SW480 (cell line): ENCODE data around the gene LRIG2.
"Not testable (repeated sequence)": the region's sequence is repeated elsewhere in the genome, so short reads cannot be mapped to it uniquely, and the experiment has no call there.

Source experiments
- DNase-seq: peaks from one replicate; pipeline ENCODE4 v3.0.0-alpha.2; 2016; ENCODE audit warnings: low spot score

LRIG2 gene

DNA sequence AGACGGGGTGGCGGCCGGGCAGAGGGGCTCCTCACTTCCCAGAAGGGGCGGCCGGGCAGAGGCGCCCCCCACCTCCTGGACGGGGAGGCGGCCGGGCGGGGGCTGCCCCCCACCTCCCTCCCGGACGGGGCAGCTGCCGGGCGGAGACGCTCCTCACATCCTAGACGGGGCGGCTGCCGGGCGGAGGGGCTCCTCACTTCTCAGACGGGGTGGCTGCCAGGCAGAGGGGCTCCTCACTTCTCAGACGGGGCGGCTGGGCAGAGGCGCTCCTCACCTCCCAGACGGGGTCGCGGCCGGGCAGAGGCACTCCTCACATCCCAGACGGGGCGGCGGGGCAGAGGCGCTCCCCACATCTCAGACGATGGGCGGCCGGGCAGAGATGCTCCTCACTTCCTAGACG, 9.5 kb upstream of the LRIG2 start:
- not testable (repeated sequence) for DNase-seq

DNA sequence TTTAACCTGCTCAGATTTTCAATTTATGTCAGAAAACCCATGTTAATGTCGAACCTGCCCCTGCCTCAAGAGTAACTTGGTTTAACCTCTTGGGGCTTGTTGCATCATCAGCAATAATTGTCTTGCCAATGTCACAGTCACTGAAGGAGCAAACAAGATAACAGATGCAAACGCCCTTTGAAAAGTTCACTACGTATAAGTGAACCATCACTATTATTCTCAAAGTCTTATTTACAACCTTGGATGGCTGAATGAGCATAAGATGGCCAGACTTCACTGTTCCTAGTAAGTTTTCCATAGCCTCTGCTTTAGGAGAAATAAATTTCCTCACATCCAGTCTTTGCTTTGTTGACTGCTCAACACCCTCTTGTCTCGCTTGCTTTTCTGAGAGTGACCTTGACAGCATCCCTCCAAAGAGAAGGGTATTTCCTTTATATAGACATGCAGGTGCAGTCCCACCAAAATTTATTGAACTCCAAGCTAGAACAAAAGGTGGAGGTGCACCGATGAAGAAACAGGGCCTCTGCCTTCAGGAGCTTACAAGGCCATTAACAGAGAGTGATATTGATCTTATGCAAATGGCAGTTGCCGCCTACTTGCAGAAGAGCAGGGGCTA, 749 bp upstream of the LRIG2 start:
- DNase-seq: no peak

DNA sequence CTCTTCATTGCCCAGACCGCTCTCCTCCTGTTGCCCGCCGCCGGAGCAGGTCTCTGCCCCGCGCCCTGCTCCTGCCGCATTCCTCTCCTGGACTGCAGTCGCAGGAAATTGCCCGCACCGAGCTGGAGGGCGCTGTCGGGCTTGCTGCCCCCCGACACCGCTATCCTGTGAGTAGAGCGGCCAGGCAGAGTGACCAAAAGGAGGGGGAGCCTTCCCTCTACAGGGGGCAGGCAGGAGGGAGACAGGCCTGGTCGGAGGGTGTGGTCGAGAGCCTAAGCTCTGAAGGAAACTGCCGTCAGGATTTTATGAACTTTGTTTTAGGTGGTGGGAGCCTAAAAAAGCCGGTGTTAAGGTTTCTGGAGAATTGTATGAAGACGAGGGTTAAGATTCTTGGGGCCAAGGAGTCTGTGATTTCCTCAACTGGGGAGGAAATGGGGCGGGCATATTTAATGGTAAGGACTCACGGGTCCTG, 517 bp downstream of the LRIG2 start:
- no peak for DNase-seq

DNA sequence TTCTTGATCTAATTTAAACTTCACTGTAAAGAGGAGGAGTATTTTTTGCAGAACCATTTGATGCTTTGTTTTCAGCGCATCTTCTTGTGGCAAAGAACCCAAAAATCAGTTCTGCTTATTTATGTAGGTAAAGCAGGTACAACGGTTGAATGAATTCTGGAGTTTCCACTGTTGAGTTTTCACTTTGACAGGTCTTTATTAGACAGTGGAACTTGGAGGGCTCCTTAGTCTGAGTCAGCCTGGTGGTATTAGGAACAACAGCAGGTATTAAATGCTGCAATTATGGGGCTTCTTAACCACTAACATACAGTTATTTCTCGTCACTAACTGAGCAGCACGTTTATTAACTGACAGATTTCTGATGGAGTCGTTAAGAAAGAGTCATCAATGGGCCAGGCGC, 1.2 kb downstream of the LRIG2 start:
- DNase-seq: no peak

DNA sequence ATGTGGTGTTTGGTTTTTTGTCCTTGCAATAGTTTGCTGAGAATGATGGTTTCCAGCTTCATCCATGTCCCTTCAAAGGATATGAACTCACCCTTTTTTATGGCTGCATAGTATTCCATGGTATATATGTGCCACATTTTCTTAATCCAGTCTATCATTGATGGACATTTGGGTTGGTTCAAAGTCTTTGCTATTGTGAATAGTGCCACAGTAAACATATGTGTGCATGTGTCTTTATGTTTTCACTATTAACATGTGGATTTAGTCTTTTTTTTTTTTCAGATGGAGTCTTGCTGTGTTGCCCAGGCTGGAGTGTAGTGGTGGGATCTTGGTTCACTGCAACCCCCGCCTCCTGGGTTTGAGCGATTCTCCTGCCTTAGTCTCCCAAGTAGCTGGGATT, 5.0 kb downstream of the LRIG2 start:
- DNase-seq: not testable (repeated sequence)

DNA sequence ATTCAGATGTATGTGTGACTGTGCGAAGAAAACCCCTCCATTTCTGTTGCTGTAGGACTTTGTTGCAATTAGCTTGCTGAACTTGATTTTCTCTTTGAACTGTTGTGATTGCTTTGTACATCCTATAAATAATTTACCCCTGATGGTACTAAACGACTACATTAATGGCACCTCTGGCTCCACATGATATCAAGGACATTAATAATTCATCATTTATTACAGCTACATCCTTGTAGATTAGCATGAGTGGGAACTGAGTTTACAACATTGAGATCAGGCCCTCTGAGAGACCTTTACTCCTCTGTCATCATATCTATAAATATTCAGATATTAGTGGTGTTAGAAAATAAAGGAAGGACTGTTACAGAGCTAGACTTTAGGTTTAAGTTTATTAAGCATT, 13.5 kb downstream of the LRIG2 start:
- DNase-seq: no peak

DNA sequence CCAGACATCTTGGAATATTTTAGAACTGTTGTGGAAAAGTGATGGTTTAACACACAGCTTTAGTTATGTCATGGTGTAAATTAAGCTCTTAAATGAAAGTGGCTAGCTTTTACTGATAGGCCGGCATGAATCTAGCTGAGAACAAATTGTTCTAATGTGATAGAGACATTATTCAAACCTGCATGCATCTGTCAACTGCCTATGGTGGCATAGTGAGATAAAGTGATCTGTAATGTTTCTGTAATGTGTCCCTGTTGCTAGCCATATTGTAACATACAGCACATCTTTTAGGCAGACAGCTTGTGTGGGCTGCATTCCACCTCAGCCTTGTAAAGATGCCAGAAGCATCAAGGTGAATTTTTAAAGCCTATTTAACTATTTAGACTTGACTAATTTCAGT, 16.0 kb downstream of the LRIG2 start:
- no peak for DNase-seq

DNA sequence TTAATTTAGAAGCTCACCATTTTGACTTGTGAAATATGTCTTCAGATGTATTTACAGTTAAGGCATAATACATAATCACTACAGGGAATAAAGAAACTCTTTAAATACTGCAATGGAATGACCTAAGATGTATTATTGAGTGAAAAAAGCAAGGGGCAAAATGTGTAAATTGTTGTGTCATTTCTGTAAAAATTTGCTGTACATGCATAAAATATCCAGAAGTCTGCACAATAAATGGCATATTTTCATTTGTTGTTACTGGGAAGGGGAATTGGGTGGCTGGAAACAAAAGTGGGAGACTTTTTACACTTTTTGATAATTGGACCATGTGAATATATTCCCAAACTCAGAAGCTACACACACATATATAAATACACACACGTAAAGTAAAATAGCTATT, 17.1 kb downstream of the LRIG2 start:
- DNase-seq: no peak

DNA sequence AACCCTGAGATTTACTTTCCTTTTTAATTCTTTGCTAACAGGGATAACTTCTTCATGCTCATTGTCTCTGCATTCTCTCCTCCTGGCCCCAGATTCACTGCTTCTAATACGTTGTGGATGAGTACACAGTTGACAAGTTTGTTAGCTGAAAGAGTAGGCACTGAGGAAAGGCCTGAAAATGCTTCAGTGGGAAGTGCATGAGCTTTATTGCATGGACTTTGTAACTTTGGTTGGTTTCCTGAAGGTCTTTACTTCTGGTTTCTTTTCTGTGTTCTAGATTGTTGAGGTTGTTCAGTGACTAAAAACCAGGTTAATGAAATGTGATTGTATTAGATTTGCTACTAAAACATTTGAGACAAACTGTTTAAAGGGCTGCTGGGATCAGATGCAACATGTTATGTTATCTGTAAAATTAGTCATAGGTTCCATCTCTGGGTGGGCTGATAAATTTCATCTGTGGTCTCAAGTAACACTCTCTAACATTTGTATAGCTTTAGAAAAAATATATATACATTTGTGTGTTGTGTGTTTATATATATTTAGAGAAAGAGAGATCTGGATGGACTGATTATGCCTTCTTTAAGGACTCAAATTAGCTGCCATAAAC, 19.1 kb downstream of the LRIG2 start:
- DNase-seq: no peak

DNA sequence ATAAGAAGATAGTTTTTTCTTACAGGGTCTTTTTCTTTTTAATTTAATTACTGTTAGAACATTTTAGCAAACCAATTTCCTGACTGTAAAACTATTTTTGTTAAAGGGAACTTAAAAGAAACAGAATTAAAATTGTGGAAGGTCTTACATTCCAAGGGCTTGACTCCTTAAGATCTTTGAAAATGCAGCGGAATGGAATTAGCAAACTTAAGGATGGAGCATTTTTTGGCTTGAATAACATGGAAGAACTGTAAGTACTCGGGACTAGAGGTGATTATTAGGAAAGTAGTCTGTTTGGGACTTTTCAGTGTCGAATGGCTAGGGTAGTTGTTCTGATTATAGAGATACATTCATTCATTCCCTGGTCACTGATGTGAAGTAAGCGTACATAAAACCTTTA, 21.5 kb downstream of the LRIG2 start:
- DNase-seq: no peak

DNA sequence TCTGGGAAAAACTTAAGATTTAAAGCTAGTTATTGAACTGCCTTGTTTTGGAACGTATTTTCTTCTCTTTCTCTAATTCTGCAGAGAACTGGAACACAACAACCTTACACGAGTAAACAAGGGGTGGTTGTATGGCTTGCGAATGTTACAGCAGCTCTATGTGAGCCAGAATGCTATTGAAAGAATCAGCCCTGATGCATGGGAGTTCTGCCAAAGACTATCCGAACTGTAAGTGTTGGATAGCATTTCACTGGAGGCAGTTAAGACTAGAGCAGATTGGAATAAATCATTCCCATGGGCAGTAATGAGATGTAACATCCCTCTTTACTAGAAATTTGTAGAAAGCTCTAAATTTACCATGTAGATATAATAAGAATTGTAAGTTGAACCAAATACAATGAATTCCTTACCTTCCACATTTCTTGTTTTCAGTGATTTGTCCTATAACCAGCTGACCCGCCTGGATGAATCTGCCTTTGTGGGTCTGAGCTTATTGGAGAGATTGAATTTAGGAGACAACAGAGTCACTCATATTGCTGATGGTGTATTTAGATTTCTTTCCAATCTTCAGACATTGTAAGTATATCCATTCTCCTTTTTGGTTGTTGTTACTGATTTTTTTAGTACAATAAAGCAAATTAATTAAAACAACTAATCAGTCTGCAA, 22.9 kb downstream of the LRIG2 start:
- no peak for DNase-seq

DNA sequence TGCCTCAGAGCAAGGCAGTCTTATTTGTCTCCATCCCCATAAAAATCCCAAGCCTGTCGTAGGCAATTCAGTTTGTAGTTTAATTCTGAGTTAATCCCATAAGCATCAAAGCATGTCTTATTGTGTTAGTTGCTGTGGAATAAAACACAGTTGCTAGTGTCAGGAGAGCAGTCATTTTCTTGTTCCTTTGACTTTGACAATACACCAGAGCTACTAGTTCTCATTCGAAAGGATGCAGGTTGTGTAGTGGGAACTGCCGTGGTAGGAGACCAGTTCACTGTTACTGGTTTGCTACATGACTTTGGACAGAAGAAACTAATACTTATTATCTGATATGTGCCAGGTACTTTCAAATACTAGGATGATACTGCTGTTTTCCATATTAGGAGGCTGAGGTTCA, 23.5 kb downstream of the LRIG2 start:
- DNase-seq: no peak

DNA sequence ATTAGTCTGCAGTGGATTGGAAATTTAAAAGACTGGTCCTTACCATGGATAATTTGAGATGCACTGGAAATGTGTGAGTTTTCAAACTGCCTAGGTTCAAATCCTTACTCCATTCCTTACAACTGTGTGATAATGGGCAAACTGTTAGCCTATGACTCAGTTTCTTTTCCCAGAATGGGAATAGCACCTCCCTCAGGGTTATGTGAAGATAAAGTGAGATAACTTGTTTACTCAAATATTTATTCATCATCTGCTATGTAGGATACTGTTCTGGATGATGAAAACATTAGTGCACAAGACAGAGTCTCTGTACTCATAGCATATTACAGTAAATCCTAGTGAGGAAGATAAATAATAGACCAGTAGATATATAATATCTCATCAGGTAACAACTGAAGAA, 28.6 kb downstream of the LRIG2 start:
- no peak for DNase-seq

DNA sequence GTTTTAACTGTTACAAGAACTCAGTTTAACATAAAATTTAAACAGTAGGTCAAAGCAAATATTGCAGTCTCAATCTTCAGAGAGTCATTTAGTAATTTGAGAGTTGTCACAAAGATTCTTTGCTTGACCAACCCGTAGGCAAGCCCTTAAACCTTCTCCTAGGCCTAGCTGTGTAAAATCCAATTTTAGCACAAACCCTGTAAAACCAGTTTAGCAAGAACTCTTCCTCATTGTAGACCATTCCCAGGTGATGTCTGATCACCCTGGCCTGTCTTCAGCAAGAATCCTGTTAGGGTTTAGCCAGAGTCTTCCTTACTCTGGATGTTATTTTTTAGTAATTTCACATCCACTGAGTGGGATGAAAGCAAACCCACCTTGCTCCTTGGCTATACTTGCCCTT, 30.1 kb downstream of the LRIG2 start:
- DNase-seq: no peak

DNA sequence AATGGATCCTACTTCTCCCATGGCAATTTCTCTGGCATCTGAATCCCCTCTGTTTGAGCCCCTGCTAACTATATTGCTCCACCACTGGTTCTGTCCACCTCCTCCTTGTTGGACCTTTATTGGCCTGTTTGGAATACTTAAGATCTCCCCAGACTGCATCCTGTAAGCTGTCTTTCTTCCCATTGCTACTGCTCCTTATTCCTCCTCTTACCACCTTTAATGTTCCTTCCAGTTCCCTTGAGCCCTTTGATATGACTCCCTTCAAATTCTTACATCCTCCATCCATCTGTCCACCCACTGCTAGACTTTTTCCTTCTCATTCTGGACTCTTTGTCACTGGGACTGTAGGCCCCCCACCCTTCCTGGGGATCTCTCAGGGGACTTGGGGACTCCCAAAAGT, 31.0 kb downstream of the LRIG2 start:
- DNase-seq: no peak

DNA sequence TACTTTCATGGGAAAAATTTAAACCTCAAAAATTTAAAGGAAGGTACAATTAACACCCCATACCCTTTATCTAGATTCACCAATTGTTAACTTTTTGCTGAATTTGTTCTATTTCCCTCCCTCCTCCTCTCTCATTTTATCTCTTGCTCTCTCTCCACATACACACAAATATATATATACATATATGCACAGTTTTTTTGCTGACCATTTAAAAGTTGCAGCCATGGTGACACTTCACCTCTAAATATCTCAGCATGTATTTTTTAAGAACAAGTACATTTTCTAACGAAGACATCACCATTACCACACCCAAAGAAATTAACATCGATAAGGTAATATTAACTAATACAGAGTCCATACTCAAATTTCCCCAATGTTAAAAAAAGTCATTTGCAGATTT, 33.9 kb downstream of the LRIG2 start:
- DNase-seq: no peak

DNA sequence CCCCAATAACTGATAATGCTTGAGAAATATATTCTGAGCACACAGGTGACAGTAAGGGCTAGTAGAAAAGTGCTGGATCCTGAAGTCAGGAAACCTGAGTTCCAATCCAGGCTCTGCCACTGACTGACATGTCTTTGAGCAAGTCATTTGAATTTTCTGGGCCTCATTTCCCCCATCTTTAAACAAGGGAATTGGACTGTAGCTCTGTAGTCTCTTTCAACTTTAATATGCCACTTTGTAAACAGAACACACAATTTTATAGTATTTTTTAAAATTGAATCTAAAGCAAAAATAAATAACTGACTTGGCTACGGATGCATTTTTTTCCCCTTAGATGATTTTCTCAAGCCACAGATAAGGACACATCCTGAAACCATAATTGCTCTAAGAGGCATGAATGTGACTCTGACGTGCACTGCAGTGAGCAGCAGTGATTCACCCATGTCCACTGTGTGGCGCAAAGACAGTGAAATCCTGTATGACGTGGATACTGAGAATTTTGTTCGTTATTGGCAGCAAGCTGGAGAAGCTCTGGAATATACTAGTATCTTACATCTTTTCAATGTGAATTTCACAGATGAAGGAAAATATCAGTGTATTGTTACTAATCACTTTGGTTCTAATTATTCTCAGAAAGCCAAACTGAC, 37.0 kb downstream of the LRIG2 start:
- no peak for DNase-seq

DNA sequence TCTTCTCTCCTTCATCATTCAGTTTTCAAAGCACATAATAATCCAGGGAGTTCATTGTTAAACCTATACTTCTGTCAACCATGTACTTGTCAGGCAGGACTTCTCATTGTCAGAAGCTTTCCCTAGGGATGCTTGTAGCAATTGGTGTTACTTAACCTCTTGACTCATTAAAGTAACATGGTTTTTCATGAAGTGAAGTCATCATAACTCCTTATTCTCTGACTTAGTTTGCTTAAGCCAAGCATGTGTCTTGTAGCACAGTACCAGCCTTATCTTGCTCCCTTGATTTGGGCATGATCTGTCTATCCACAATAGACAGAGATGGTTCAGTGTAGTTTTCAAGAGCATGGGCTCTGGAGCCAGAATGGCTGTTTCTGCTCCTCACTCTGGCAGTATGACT, 45.3 kb downstream of the LRIG2 start:
- DNase-seq: no peak

DNA sequence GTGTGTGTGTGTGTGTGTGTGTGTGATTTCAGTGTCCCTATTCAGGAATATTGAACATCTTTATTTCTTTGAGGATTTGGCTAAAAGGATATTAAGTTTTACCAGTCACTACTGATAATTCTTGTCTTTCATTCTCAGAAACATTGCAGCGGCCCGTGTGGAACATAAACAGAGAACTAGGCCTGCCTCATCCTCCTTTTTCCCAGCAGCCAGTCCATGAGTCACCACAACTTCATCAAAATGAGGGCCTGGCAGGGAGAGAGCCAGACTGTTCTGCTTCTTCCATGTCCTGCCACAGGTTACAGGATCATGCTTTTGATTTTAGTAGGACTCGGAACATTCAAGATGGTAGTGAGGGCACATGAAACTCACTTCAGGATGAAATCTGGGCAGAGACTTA, 50.7 kb downstream of the LRIG2 start:
- no peak for DNase-seq

DNA sequence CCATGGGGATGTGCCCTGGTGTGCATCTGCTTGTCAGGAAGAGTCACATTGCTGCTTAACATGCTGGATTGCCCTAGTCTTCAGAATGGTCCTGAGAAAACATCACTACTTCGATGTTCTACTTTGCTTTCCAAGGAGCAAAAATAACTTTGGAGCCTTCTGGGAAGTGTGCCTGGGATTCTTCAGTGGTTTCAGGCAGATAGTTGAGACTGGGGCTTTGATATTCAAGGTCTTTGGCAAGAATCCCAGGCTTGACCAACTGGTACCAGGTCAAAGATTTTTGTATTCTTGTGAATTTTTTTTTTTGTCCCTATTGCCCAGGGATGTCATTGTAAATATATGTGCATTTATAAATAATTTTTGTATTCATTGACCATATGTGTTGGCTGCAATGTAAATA, 51.4 kb downstream of the LRIG2 start:
- DNase-seq: no peak

DNA sequence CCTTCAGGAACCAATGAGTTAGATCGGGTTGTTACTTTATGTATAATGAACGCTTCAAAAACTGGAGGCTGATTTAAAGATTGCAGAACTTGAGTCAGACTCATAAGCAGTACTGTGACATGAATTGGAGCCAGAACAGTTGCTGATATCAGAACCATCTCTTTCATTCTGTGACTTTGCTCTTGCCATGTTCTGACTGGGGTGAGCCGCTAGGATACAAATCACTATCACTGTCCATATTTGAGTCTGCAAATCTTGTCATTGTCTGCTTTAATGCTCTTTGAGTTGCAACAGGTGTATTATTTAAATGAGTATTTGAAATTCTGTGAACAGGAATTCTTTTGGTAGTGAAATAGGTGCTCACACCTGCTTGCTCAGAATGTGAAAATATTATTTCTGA, 52.5 kb downstream of the LRIG2 start:
- no peak for DNase-seq

DNA sequence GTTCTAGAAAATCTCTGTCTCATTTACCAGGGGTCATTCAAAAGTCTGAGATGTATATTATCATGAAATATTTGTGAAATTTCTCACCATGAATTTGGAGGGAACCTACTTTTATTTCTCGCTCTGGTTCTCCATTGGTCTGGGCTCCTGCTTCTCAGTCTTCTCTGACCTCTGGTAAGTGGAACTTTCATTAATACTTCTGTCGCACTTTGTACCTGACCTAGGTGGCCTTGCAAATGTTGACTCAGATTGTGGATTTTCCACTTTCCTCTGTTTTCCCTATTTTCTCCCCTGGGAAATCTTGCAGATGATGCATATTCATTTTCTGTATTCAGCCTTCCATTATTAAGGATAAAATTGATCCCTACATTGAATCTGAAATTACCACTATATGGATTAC, 53.2 kb downstream of the LRIG2 start:
- no peak for DNase-seq

DNA sequence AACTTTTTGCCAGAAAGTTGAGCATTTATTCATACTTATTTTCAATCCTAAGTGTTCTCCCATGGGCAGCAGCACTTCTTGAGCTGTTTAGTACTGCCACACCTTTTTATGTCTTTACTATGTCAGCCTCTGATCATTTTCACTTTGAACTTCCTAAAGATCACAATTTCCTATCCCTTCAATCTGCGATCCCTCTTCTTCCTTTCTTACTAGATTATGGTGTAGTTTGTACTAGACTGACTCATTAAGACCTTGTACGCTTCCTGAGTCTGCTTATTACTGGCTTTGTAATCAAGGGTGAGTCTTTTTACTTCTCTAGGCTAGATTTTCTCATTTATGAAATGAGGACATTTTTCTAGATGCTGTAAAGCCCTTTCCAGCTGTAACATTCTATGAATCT, 55.1 kb downstream of the LRIG2 start:
- DNase-seq: no peak
